ENCODE results near the gene ANKRD6.

ANKRD6 gene

GRCh38 chr6:89583559-89583958 is 150.6 kb downstream of the ANKRD6 start:
- Histone ChIP-seq H3K27me3 (ENCODE audit: control insufficient read depth, insufficient read depth, low read length) (no peaks in the 10 kb centered on the region), H3K9me3 (ENCODE audit: control insufficient read depth, insufficient read depth, low read length) (no peaks in the 10 kb centered on the region), H3K4me3 (ENCODE audit: low read depth, low read length) (no peak overlapping the region), H3K27ac (ENCODE audit: low read depth, low read length) (no peak overlapping the region), H3K9ac (ENCODE audit: low read depth, low read length) (no peak overlapping the region), H3K36me3 (ENCODE audit: control insufficient read depth, insufficient read depth, low read length) (no peaks in the 10 kb centered on the region), H3K4me1 (ENCODE audit: control insufficient read depth, insufficient read depth, low read length) (no peaks in the 10 kb centered on the region)

DNA sequence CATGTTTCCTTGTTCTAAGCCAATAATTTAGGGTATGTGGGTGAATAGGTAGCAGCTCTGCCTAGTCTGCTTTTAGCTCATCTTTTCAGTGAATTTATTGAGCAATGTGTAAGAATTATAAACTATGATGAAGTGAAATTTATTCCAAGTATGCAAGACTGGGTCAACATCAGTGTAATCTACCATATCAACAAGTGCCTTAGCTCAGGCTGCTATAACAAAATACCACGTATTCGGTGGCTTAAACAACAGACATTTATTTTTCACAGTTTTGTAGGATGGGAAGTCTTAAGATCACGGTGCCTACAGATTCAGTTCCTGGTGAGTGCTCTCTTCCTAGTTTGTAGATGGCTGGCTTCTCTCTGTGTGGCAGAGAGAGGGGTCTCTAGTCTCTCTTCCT is 151.6 kb downstream of the ANKRD6 start:
- no peak overlapping the region for H3K9ac ChIP-seq (ENCODE audit: low read depth, low read length)
- peaks cover 7% of the 10 kb centered on the region; the same call in 1 of the 2 replicates for H3K4me1 ChIP-seq (ENCODE audit: control insufficient read depth, insufficient read depth, low read length)
- no peak overlapping the region for H3K27ac ChIP-seq (ENCODE audit: low read depth, low read length)
- H3K4me3 ChIP-seq (ENCODE audit: low read depth, low read length), result no peak overlapping the region
- H3K9me3 ChIP-seq (ENCODE audit: control insufficient read depth, insufficient read depth, low read length), result no peaks in the 10 kb centered on the region
- no peaks in the 10 kb centered on the region for H3K36me3 ChIP-seq (ENCODE audit: control insufficient read depth, insufficient read depth, low read length)
- no peaks in the 10 kb centered on the region for H3K27me3 ChIP-seq (ENCODE audit: control insufficient read depth, insufficient read depth, low read length)

DNA sequence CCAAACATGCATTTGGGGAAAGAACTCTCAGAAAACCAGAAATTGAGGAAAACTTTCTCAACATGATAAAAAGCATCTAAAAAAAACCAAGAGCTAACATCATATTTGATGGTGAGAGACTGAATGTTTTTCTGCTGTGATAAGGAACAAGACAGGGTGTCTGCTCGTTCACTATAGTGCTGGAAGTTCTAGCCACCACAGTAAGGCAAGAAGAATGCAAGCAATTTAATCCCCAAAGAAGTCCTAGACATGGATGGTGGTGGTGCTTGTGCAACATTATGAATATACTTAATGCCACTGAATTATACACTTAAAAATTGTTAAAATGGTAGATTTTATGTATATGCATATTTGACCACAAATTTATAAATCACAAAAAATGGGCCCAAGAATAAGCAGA is 152.2 kb downstream of the ANKRD6 start:
- Histone ChIP-seq H3K27ac (ENCODE audit: low read depth, low read length) (no peak overlapping the region), H3K4me3 (ENCODE audit: low read depth, low read length) (no peak overlapping the region), H3K9me3 (ENCODE audit: control insufficient read depth, insufficient read depth, low read length) (no peaks in the 10 kb centered on the region), H3K4me1 (ENCODE audit: control insufficient read depth, insufficient read depth, low read length) (peaks cover 10% of the 10 kb centered on the region; the same call in 1 of the 2 replicates), H3K27me3 (ENCODE audit: control insufficient read depth, insufficient read depth, low read length) (no peaks in the 10 kb centered on the region), H3K36me3 (ENCODE audit: control insufficient read depth, insufficient read depth, low read length) (no peaks in the 10 kb centered on the region), H3K9ac (ENCODE audit: low read depth, low read length) (no peak overlapping the region)

DNA sequence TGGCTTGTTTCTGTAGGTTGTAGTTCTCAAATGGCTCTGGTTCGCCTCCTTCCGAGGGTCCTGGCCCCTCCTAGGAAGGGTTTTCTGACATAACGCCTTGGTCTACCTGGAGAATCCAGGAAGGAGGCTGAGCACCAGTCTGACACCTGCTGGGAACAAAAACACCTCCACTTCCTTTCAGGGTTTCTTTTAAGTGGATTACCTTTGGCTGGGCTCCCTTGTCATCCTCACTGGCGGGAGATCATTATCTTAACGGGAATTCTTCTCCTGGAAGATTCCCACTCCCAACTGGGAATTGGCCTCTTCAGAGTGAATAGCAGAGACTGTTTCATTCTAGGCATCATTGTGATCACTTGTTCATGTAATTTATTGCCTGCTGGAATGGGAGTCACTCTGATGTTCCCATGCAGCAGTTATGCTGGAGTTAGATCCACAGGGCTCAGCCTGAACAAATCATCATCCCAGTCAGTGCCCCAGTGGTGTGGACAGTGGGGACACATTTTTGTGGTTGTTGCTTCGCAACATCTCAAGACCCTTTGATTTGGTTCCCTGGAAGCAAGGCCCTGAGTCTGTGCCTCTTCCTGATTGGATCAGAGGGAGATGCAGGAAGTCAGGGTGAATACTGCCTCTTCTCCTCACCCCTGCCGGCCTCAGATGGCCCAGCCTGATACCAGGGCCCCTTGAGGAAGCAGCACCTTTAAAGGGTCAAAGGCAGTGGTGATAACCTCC is 156.5 kb downstream of the ANKRD6 start:
- Histone ChIP-seq H3K36me3 (ENCODE audit: control insufficient read depth, insufficient read depth, low read length) (no peaks in the 10 kb centered on the region), H3K9me3 (ENCODE audit: control insufficient read depth, insufficient read depth, low read length) (no peaks in the 10 kb centered on the region), H3K9ac (ENCODE audit: low read depth, low read length) (no peak overlapping the region), H3K27me3 (ENCODE audit: control insufficient read depth, insufficient read depth, low read length) (no peaks in the 10 kb centered on the region), H3K27ac (ENCODE audit: low read depth, low read length) (peak overlapping the region; percentile 76), H3K4me3 (ENCODE audit: low read depth, low read length) (no peak overlapping the region), H3K4me1 (ENCODE audit: control insufficient read depth, insufficient read depth, low read length) (peaks cover 10% of the 10 kb centered on the region; the same call in 1 of the 2 replicates)

DNA sequence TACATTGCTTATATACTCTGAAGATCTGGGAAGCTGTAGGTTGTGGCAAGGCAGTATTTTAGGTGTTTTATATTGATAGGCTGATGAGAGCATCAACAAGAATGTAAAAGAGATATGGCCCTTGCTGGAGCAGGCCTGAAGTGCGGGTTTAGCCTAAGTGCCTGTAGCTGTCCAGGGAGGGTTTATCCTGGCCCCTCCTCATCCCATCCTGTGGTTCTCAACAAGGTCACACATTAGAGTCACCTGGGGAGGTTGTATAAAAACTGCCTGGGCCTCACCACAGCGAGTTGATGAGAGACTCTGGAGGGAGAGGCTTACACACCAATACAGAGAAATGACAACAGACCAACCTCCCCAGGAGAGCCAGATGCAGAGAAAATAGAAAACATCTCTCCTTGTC is 157.2 kb downstream of the ANKRD6 start:
- Histone ChIP-seq H3K9ac (ENCODE audit: low read depth, low read length) (no peak overlapping the region), H3K4me1 (ENCODE audit: control insufficient read depth, insufficient read depth, low read length) (peaks cover 10% of the 10 kb centered on the region; the same call in 1 of the 2 replicates)

GRCh38 chr6:89591745-89592144 is 158.8 kb downstream of the ANKRD6 start:
- no peaks in the 10 kb centered on the region for H3K9me3 ChIP-seq (ENCODE audit: control insufficient read depth, insufficient read depth, low read length)
- H3K4me3 ChIP-seq (ENCODE audit: low read depth, low read length), result no peak overlapping the region
- no peaks in the 10 kb centered on the region for H3K36me3 ChIP-seq (ENCODE audit: control insufficient read depth, insufficient read depth, low read length)
- H3K27ac ChIP-seq (ENCODE audit: low read depth, low read length), result no peak overlapping the region
- no peak overlapping the region for H3K9ac ChIP-seq (ENCODE audit: low read depth, low read length)
- H3K4me1 ChIP-seq (ENCODE audit: control insufficient read depth, insufficient read depth, low read length), result peaks cover 10% of the 10 kb centered on the region; the same call in 1 of the 2 replicates
- no peaks in the 10 kb centered on the region for H3K27me3 ChIP-seq (ENCODE audit: control insufficient read depth, insufficient read depth, low read length)

More for the DNA sequence above, 157.2 kb downstream of the ANKRD6 start:
- Histone ChIP-seq H3K9me3 (ENCODE audit: control insufficient read depth, insufficient read depth, low read length) (no peaks in the 10 kb centered on the region), H3K27me3 (ENCODE audit: control insufficient read depth, insufficient read depth, low read length) (no peaks in the 10 kb centered on the region), H3K36me3 (ENCODE audit: control insufficient read depth, insufficient read depth, low read length) (no peaks in the 10 kb centered on the region), H3K27ac (ENCODE audit: low read depth, low read length) (no peak overlapping the region), H3K4me3 (ENCODE audit: low read depth, low read length) (no peak overlapping the region)

- no peak overlapping the region for H3K9ac ChIP-seq (ENCODE audit: low read depth, low read length)
- H3K27me3 ChIP-seq (ENCODE audit: control insufficient read depth, insufficient read depth, low read length), result no peaks in the 10 kb centered on the region
- no peaks in the 10 kb centered on the region for H3K4me1 ChIP-seq (ENCODE audit: control insufficient read depth, insufficient read depth, low read length)
- H3K36me3 ChIP-seq (ENCODE audit: control insufficient read depth, insufficient read depth, low read length), result no peaks in the 10 kb centered on the region
- H3K4me3 ChIP-seq (ENCODE audit: low read depth, low read length), result no peak overlapping the region
- H3K9me3 ChIP-seq (ENCODE audit: control insufficient read depth, insufficient read depth, low read length), result no peaks in the 10 kb centered on the region
- no peak overlapping the region for H3K27ac ChIP-seq (ENCODE audit: low read depth, low read length)
Observed at GRCh38 chr6:89596056-89596455, 163.1 kb downstream of the ANKRD6 start.

DNA sequence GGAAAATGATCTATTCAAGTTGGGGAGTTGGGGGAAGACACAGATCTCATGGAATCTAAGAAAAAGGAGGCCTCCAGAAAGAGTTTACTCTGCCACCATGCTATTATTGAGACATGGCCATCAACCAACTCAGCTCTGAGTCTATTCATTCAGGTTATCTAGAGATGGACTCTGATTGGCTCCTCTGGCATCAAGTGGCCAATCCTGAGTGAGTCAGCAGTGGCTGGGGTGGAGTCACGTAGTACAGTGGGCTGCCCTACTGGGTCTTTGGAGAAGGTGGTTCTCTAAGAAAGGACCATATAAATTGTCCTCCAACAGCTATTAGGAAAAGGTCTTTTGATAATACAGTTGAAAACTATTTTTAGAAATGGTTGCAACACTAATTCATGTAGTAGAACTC is 163.5 kb downstream of the ANKRD6 start:
- Histone ChIP-seq H3K9me3 (ENCODE audit: control insufficient read depth, insufficient read depth, low read length) (no peaks in the 10 kb centered on the region), H3K4me1 (ENCODE audit: control insufficient read depth, insufficient read depth, low read length) (no peaks in the 10 kb centered on the region), H3K36me3 (ENCODE audit: control insufficient read depth, insufficient read depth, low read length) (no peaks in the 10 kb centered on the region), H3K9ac (ENCODE audit: low read depth, low read length) (no peak overlapping the region), H3K27ac (ENCODE audit: low read depth, low read length) (no peak overlapping the region), H3K27me3 (ENCODE audit: control insufficient read depth, insufficient read depth, low read length) (no peaks in the 10 kb centered on the region), H3K4me3 (ENCODE audit: low read depth, low read length) (no peak overlapping the region)

DNA sequence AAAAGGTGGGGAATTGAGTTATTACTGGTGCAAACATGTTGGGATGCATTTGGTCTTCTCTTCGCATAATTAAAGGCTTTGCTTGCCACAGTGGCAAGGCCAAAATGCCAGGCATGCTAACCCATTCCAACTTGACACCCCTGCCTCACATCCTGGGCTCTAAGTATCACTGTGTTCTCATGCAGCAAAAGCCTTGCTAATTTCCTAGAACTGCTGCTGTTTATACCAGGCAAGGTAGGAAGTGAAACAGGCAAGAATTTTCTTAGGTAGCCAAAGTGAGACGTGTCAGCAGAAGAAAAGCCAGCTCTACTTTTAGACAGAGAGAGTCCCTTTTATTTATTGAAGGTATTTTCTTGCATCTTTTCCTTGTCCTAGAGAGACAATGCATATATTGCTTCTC is 164.4 kb downstream of the ANKRD6 start:
- no peak overlapping the region for H3K27ac ChIP-seq (ENCODE audit: low read depth, low read length)
- H3K27me3 ChIP-seq (ENCODE audit: control insufficient read depth, insufficient read depth, low read length), result no peaks in the 10 kb centered on the region
- no peaks in the 10 kb centered on the region for H3K9me3 ChIP-seq (ENCODE audit: control insufficient read depth, insufficient read depth, low read length)
- no peak overlapping the region for H3K9ac ChIP-seq (ENCODE audit: low read depth, low read length)
- H3K4me3 ChIP-seq (ENCODE audit: low read depth, low read length), result no peak overlapping the region
- no peaks in the 10 kb centered on the region for H3K4me1 ChIP-seq (ENCODE audit: control insufficient read depth, insufficient read depth, low read length)
- no peaks in the 10 kb centered on the region for H3K36me3 ChIP-seq (ENCODE audit: control insufficient read depth, insufficient read depth, low read length)

- H3K4me1 ChIP-seq (ENCODE audit: control insufficient read depth, insufficient read depth, low read length), result no peaks in the 10 kb centered on the region
- H3K4me3 ChIP-seq (ENCODE audit: low read depth, low read length), result no peak overlapping the region
- H3K27me3 ChIP-seq (ENCODE audit: control insufficient read depth, insufficient read depth, low read length), result no peaks in the 10 kb centered on the region
- no peaks in the 10 kb centered on the region for H3K36me3 ChIP-seq (ENCODE audit: control insufficient read depth, insufficient read depth, low read length)
- no peaks in the 10 kb centered on the region for H3K9me3 ChIP-seq (ENCODE audit: control insufficient read depth, insufficient read depth, low read length)
- no peak overlapping the region for H3K27ac ChIP-seq (ENCODE audit: low read depth, low read length)
- H3K9ac ChIP-seq (ENCODE audit: low read depth, low read length), result no peak overlapping the region
Observed at GRCh38 chr6:89597988-89598387, 165.0 kb downstream of the ANKRD6 start.

DNA sequence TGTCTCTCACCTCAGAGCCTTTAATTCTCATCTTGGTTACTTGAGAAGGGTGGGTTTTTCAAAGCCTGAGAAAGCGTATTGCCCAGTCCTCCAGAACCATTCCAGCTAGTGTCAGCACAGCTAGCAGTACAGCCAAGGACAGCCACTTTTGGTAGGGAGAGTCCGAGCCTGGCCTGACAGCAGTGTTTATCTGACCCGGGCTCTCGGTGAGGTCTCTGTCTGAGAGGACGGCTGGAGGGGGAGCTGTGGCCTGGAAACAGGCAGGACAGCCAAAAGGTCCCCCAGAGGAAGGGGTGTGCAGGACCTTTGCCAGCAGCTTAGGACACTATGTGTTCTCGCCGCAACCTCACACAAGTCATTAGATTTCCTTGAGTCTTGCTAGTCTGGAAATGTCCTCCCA is 166.8 kb downstream of the ANKRD6 start:
- Histone ChIP-seq H3K4me3 (ENCODE audit: low read depth, low read length) (no peak overlapping the region), H3K36me3 (ENCODE audit: control insufficient read depth, insufficient read depth, low read length) (no peaks in the 10 kb centered on the region), H3K9ac (ENCODE audit: low read depth, low read length) (no peak overlapping the region), H3K9me3 (ENCODE audit: control insufficient read depth, insufficient read depth, low read length) (no peaks in the 10 kb centered on the region), H3K4me1 (ENCODE audit: control insufficient read depth, insufficient read depth, low read length) (no peaks in the 10 kb centered on the region), H3K27ac (ENCODE audit: low read depth, low read length) (no peak overlapping the region), H3K27me3 (ENCODE audit: control insufficient read depth, insufficient read depth, low read length) (no peaks in the 10 kb centered on the region)
